Heart right ventricle (tissue), 16 donors: ENCODE data around the gene RTL9. TPM values are rescaled to one million over a fixed set of nuclear protein-coding genes. Genes with fewer than 3 reads are reported as not detected.

Experiments
- ATAC-seq, 8 donors: fragments of 200-7000 bp; cut with Tn5 transposase; one replicate each; pipeline ENCODE4 v1.9.1; 2020; ENCODE audit warnings: mild to moderate bottlenecking in 8 of 8, moderate library complexity in 8 of 8, moderate number of reproducible peaks in 1 of 8
- DNase-seq, 2 donors: peaks; one replicate each; pipeline ENCODE4 v3.0.0-alpha.2; 2020
- H3K27ac ChIP-seq, 10 donors: fragments of 200-600 bp; sonication (generic) in 2 of 10; one replicate each; pipeline versions ENCODE4 v1.5.0 to v1.8.0; 2020 to 2022; ENCODE audit warnings: mild to moderate bottlenecking in 3 of 10
- H3K27me3 ChIP-seq, 7 donors: fragments of 200-600 bp; one replicate each; pipeline ENCODE4 v1.8.0; 2021 to 2022; ENCODE audit warnings: mild to moderate bottlenecking in 2 of 7
- H3K36me3 ChIP-seq, 9 donors: fragments of 200-600 bp; sonication (generic) in 1 of 9; one replicate each; pipeline versions ENCODE4 v1.5.0 to v1.8.0; 2020 to 2022; ENCODE audit warnings: mild to moderate bottlenecking in 2 of 9
- H3K4me1 ChIP-seq, 9 donors: fragments of 200-600 bp; sonication (generic) in 1 of 9; one replicate each; pipeline versions ENCODE4 v1.5.0 to v1.8.0; 2020 to 2022; ENCODE audit warnings: mild to moderate bottlenecking in 4 of 9
- H3K4me3 ChIP-seq, 10 donors: fragments of 200-600 bp; sonication (generic) in 2 of 10; one replicate each; pipeline versions ENCODE4 v1.5.0 to v1.8.0; 2020 to 2022; ENCODE audit warnings: mild to moderate bottlenecking in 7 of 10, moderate library complexity in 2 of 10
- H3K9me3 ChIP-seq, 11 donors: fragments of 200-600 bp in 10 of 11; sonication (generic) in 2 of 11; one replicate each; pipeline versions ENCODE4 v1.5.0 to v1.8.0; 2013 to 2022; ENCODE audit warnings: mild to moderate bottlenecking in 2 of 11, control low read depth in 1 of 11, moderate library complexity in 1 of 11
- WGBS, 2 donors: extraction: QIAGEN DNeasy Blood & Tissue Kit; methylation state at CpG; one replicate each; pipeline ENCODE4 v1.1.7; 2013; ENCODE audit warnings: inconsistent platforms in 1 of 2; 5-methylcytosine and 5-hydroxymethylcytosine counted together
- intact Hi-C, 10 donors: fragments of 100-400 bp; cut with DNase I; formaldehyde crosslinking; loops; one replicate each; pipeline versions ENCODE4 v1.11.1 to v1.14.2; 2022
- long read RNA-seq, 3 donors: library from polyadenylated mRNA; unstranded; transcript quantifications; one replicate each; pipeline ENCODE4 v2.0.0, GENCODE V29; 2020 to 2021
- polyA plus RNA-seq, 2 donors: library from polyadenylated mRNA; stranded (reverse); fragments of 200-250 nt; gene quantifications; one replicate each; pipeline ENCODE4 v1.2.3, GENCODE V29; 2013
- total RNA-seq, 10 donors: library from RNA; stranded (reverse); fragmentation: NEBNext Ultra II Directional in 3 of 10; extraction: Animal tissue kit (Norgen Biotek cat#: 25700) in 3 of 10; gene quantifications; one replicate each; pipeline versions ENCODE4 v1.2.1 to v1.2.4, GENCODE V29; 2021 to 2023
- TF ChIP-seq, protein P1 (sequence below), 9 donors: fragments of 200-600 bp; sonication (generic) in 2 of 9; IDR thresholded peaks; one replicate each; pipeline versions ENCODE4 v1.5.0 to v1.8.0; 2021 to 2022; ENCODE audit warnings: antibody characterized with exemption in 9 of 9, mild to moderate bottlenecking in 5 of 9, moderate library complexity in 1 of 9
- donor health status: Arrhythmogenic right ventricular cardiomyopathy.
- donor health status: ischemic (EF 13 %, LVEDD 7.1; RV severe dilation, severe dysfunction).
- donor health status: healthy with polysubstance abuse.
- donor health status: DM: no; HTN: yes; CAD: no.
- donor health status: DM: no; HTN: no; CAD: no.
- donor health status: ischemic (EF 25% LVEDD 6.9; RV normal size, moderate dysfunction).
- donor health status: ischemic (EF 25% LVEDD 5.7; RV mildly dilated, moderate dysfunction).
- donor health status: healthy.
- donor health status: DM: yes; HTN: yes; CAD: no.
- donor health status: Ischemic cardiomyopathy.
- donor health status: ischemic (EF 35%, LVEDD 5.7; RV mildly dilated, moderate dysfunction).
- donor health status: nonischemic (EF 11% LVEDD 7.7; RV severe dilation, severe dysfunction).
- donor health status: DM: yes; HTN: yes; CAD: no.
- donor health status: PGD.
- donor health status: ischemic (EF 29% LVEDD 5.4; RV normal size, mild dysfunction).
- donor health status: nonischemic (EF 23%, LVEDD 6.1; RV moderate dilation, normal function).

RTL9 gene
- total RNA-seq (1 to 10 TPM in 1 of 10 donors, under 1 TPM in 9; 0.39 to 1.2 (median 0.64) TPM), polyA plus RNA-seq (under 1 TPM; 0.29 to 0.65 TPM)
- long read RNA-seq, donor 1: 0 reads
- long read RNA-seq, donor 2: 0 reads
- long read RNA-seq, donor 3: 0 reads

DNA sequence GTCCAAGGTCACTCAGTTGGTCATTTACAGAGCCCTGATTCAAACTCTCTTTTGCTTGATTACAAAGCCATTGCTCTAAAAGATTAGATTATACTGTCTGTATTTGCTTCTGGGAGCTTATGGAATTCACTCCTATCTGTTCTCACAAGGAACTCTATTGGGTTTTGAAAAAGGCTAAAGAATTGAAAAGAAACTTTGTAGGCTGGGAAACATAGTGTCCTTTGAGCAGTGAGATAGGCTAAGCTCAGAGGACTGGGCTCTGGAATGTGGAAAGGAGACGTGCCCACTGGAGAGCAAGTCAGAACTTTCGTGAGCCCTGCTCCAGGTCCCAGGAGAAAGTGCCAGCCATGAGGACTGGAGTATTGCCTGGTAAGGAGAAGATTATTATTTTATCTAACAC lies at the start of gene RTL9:
Gene RTL9, plus strand, starts transcription at position 301 of the 400 bp plus-strand sequence. CDS start 91,770 bp downstream, outside the sequence.
- intact Hi-C loops: no loop called here
- TF ChIP-seq, protein P1, sequence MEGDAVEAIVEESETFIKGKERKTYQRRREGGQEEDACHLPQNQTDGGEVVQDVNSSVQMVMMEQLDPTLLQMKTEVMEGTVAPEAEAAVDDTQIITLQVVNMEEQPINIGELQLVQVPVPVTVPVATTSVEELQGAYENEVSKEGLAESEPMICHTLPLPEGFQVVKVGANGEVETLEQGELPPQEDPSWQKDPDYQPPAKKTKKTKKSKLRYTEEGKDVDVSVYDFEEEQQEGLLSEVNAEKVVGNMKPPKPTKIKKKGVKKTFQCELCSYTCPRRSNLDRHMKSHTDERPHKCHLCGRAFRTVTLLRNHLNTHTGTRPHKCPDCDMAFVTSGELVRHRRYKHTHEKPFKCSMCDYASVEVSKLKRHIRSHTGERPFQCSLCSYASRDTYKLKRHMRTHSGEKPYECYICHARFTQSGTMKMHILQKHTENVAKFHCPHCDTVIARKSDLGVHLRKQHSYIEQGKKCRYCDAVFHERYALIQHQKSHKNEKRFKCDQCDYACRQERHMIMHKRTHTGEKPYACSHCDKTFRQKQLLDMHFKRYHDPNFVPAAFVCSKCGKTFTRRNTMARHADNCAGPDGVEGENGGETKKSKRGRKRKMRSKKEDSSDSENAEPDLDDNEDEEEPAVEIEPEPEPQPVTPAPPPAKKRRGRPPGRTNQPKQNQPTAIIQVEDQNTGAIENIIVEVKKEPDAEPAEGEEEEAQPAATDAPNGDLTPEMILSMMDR (IDR thresholded peaks at IDR 0.05): no peak
- DNase-seq: no peak
- H3K4me1 ChIP-seq: no peaks in the 10 kb centered on the region
- no peaks in the 10 kb centered on the region for H3K36me3 ChIP-seq
- H3K4me3 ChIP-seq: no peak within 1 kb of the TSS
- no peak for ATAC-seq
- WGBS, 2 donors: 64 to 67% methylated on average over 2 of the region's 2 CpGs
- H3K27ac ChIP-seq: no peak within 1 kb of the TSS
- H3K27me3 ChIP-seq: peaks cover 0 to 46% (median 0%) of the 10 kb centered on the region in 7 donors
- H3K9me3 ChIP-seq: no peaks in the 10 kb centered on the region

- H3K4me1 ChIP-seq: peaks cover 0 to 16% (median 5%) of the 10 kb centered on the region in 9 donors
- no peak overlapping the region for H3K27ac ChIP-seq
- H3K9me3 ChIP-seq: no peaks in the 10 kb centered on the region
- intact Hi-C loops: loop anchor here in 3 of 10 donors (10.0 kb wide), 2 partner anchors 135 to 145 kb away; no protein-coding TSS in a partner anchor
- TF ChIP-seq, protein P1 (IDR thresholded peaks at IDR 0.05): no peak
- DNase-seq: no peak
- no peaks in the 10 kb centered on the region for H3K36me3 ChIP-seq
- H3K27me3 ChIP-seq: peaks cover 0 to 24% (median 0%) of the 10 kb centered on the region in 7 donors
- ATAC-seq: no peak
- no peak overlapping the region for H3K4me3 ChIP-seq
- WGBS, 2 donors: 10 to 32% methylated on average over 1 of the region's 1 CpG
Measured at GRCh38 chrX:110310000-110310790, 48.5 kb upstream of the RTL9 start.

DNA sequence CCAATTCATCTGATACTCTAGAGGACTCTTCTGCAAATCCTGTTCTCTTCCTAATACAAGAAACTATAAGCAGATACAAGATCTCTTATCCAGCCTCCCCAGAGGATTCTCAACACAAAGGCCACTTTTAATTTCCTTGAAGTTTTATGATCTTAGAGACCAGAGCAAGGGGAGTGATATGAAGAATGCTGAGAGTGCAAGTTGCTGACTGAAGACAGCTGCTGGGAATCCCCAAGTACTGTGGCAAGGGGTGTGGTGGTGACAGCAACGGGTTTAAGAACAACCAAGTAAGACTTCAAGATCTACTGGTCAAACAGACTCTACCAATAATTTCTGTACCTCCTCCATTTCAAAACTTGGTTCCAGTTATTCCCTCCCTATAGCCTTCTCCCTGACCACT lies 47.8 kb upstream of the RTL9 start:
- DNase-seq (no peak), ATAC-seq (no peak)
- intact Hi-C loops: loop anchor here in 3 of 10 donors (10.0 kb wide), 2 partner anchors 136 to 146 kb away; no protein-coding TSS in a partner anchor
- Histone ChIP-seq H3K27me3 (peaks cover 0 to 24% (median 0%) of the 10 kb centered on the region in 7 donors), H3K36me3 (no peaks in the 10 kb centered on the region), H3K27ac (no peak overlapping the region), H3K4me1 (peaks cover 0 to 22% (median 5%) of the 10 kb centered on the region in 9 donors), H3K4me3 (no peak overlapping the region), H3K9me3 (no peaks in the 10 kb centered on the region)
- WGBS, 2 donors: 56 to 60% methylated on average over 1 of the region's 1 CpG
- TF ChIP-seq, protein P1 (IDR thresholded peaks at IDR 0.05): no peak

DNA sequence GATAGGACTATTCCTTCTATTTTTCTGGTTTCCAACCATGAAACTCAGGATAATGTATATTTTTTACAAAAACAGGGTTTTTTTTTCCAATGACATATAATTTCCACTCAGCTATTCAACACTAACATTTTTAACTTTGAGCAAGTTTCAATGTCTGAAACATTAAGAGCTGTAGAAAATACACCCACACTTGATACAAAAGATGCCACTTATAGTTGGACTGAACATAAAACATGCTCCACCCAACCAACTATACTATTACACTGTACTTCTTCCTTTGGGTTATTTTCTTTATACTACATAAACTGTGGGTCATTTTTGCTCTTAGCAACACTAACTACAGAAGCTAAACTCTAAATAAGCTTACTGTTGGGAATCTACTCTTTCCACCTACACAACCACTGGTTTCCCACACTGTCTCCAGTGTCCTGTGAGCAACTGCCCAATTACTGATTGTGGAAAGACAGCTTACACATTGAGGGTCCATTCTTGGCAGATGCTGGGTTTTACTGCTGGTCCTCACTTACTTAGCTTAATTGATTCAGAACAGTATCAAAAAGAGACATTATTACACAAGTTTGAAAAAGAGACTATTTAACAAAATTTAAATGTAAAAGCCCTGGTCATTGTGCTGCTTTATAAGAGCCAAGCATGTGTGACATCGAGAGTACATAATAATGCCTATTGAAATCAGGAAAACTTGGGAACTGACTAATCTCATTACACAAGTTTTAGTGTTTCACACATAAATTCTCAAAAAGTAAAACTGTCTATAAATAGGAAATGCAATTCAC lies 47.0 kb upstream of the RTL9 start:
- ATAC-seq (no peak), DNase-seq (no peak)
- TF ChIP-seq, protein P1 (IDR thresholded peaks at IDR 0.05): no peak
- H3K4me3 ChIP-seq: no peak overlapping the region
- 79 to 90% methylated on average over 1 of the region's 1 CpG for WGBS, 2 donors
- no peaks in the 10 kb centered on the region for H3K36me3 ChIP-seq
- no peaks in the 10 kb centered on the region for H3K9me3 ChIP-seq
- H3K27me3 ChIP-seq: peaks cover 0 to 27% (median 0%) of the 10 kb centered on the region in 7 donors
- H3K4me1 ChIP-seq: peaks cover 0 to 29% (median 6%) of the 10 kb centered on the region in 9 donors
- intact Hi-C loops: loop anchor here in 3 of 10 donors (10.0 kb wide), 2 partner anchors 137 to 147 kb away; no protein-coding TSS in a partner anchor
- H3K27ac ChIP-seq: no peak overlapping the region
